Caki2 (cell line): ENCODE results near the gene TLE5. TPM values are rescaled to one million over a fixed set of nuclear protein-coding genes. Genes with fewer than 3 reads are reported as not detected.
A peak's percentile ranks its signal among the peaks of the same experiment; 100 is the strongest.

Experiments
- DNase-seq: peaks from one replicate; pipeline ENCODE4 v3.0.0-alpha.2; 2015; ENCODE audit warnings: low read depth
- in situ Hi-C: cut with HindIII; loops from 2 replicates; pipeline ENCODE4 v1.10.0; 2016; ENCODE audit warnings: low sequenced_read_pairs, low pct_unique_long_range_greater_than_20kb, mixed read lengths
- total RNA-seq: library from RNA; depleted of rRNA; stranded (reverse); fragments of >200 nt; shearing (Covaris generic); gene quantifications from 2 replicates; pipeline ENCODE4 v1.2.3, GENCODE V29; 2014; ENCODE audit warnings: low replicate concordance

Gene TLE5
- total RNA-seq, 1 experiment from 2014 or later, result 168 TPM

- in situ Hi-C loops, result no loop called here
- DNase-seq, result peak; percentile 95
Observed at GRCh38 chr19:3035542-3036118, 26.7 kb downstream of the TLE5 start.

GRCh38 chr19:3034656-3035541, 27.4 kb downstream of the TLE5 start:
- in situ Hi-C loops, result no loop called here
- no peak for DNase-seq

GRCh38 chr19:3034406-3034655, 28.0 kb downstream of the TLE5 start:
- in situ Hi-C loops, result no loop called here
- DNase-seq, result no peak

- in situ Hi-C loops, result no loop called here
- DNase-seq, result no peak
Observed at GRCh38 chr19:3033595-3034405, 28.5 kb downstream of the TLE5 start.

GRCh38 chr19:3031607-3031867, 30.8 kb downstream of the TLE5 start:
- in situ Hi-C loops, result no loop called here
- no peak for DNase-seq

- in situ Hi-C loops, result no loop called here
- DNase-seq, result no peak
Observed at GRCh38 chr19:3029065-3029923, 33.0 kb downstream of the TLE5 start, which contains the start of gene TLE2. Gene TLE2, minus strand, starts transcription at chr19:3029280. Its CDS starts 376 bp downstream, at chr19:3028904.

GRCh38 chr19:3028305-3029064, 33.8 kb downstream of the TLE5 start:
- DNase-seq, result no peak
- in situ Hi-C loops, result no loop called here

- in situ Hi-C loops, result no loop called here
- DNase-seq, result no peak
Observed at GRCh38 chr19:3027981-3028304, 34.4 kb downstream of the TLE5 start.

GRCh38 chr19:3027292-3027691, 35.0 kb downstream of the TLE5 start:
- in situ Hi-C loops, result no loop called here
- DNase-seq, result no peak

- no peak for DNase-seq
- in situ Hi-C loops, result no loop called here
Observed at GRCh38 chr19:3026768-3027167, 35.5 kb downstream of the TLE5 start.

GRCh38 chr19:3025549-3025886, 36.8 kb downstream of the TLE5 start:
- DNase-seq, result no peak
- in situ Hi-C loops, result no loop called here

GRCh38 chr19:3024870-3025548, 37.3 kb downstream of the TLE5 start:
- DNase-seq, result no peak
- in situ Hi-C loops, result no loop called here

- in situ Hi-C loops, result no loop called here
Observed at GRCh38 chr19:3024509-3024869, 37.8 kb downstream of the TLE5 start.

GRCh38 chr19:3020321-3020960, 41.9 kb downstream of the TLE5 start:
- no peak for DNase-seq
- in situ Hi-C loops, result no loop called here

More at GRCh38 chr19:3024509-3024869, 37.8 kb downstream of the TLE5 start:
- DNase-seq, result no peak

- no peak for DNase-seq
- in situ Hi-C loops, result no loop called here
Observed at GRCh38 chr19:3019211-3019854, 43.0 kb downstream of the TLE5 start.

- in situ Hi-C loops, result no loop called here
- DNase-seq, result no peak
Observed at GRCh38 chr19:3017923-3018322, 44.4 kb downstream of the TLE5 start.
